Right forelimb (tissue), 1 donor: ENCODE measurements around the gene FAM209B.
"Not testable (repeated sequence)": the region's sequence is repeated elsewhere in the genome, so short reads cannot be mapped to it uniquely, and the experiment has no call there.

Experiments used
- DNase-seq: peaks from one replicate; pipeline ENCODE4 v3.0.0-alpha.2; 2018

FAM209B gene

DNA sequence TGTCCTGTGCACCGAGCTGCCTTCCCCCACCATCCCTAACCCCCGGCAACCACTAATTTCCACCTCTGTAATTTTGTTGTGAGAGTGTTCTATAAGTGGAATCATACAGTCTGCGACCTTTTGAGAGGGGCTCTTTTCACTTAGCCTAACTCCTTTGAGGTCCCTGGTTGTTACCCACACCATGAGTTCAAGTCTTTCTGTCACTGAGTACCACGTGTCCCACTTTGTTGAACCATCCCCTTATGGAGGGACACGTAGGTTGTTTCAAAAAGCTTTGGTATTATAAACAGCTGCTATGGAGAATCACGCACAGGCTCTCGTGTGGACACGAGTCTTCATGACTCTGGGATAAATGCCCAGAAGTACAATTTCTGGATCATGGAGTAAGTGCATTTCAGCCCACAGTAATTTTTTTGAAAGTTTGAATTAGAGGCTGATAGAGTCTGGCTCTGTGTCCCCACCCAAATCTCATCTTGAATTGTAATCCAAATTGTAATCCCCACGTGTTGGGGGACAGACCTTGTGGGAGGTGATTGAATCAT is 9.5 kb downstream of the FAM209B start:
- DNase-seq: no peak

DNA sequence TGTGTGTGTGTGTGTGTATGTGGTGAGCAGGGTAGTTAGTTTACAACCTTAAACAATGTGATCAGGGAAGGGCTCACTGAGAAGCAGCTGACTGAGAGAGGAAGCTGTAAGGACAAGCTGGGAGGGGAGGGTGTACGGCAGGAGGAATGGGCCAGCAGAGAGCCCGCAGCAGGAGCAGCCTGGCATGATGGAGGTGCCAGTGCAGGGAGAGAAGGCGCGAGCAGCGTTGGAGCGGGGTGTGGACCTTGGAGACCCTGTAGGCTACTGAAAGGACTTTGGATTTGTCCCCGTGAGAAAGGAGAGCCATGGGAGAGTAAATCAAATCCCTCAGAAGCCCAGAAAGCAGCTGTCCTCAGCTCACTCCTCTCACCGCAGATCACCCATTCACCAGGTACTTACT is 18.5 kb downstream of the FAM209B start:
- DNase-seq: no peak

DNA sequence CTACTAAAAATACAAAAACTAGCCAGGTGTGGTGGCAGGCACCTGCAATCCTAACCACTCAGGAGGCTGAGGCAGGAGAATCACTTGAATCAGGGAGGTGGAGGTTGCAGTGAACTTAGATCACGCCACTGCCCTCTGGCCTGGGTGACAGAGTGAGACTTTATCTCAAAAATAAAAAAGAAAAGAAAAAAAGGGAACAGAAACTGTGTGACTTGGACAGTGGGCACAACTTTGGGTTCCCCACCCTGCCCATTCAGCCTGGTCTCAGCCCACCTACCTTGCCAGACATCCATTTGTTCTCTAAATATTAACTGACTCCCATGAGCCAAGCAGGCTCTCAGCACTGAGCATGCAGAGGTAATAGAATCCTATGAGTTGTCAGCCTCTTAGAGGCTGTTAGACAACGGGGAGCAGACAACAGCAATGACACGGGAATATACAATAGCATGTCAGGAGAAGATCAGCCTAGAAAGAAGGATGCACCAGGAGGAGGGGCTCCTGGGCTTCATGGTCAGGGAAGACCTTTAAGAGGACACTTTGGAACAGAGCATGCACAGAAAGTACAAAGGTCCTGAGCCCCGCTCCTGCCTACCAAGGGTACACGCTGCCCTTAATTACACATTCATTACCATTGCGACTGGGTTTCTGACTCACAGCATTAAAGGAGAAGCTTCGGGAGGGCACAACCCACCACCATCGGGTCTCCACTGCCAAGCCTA is 20.0 kb downstream of the FAM209B start:
- no peak for DNase-seq

DNA sequence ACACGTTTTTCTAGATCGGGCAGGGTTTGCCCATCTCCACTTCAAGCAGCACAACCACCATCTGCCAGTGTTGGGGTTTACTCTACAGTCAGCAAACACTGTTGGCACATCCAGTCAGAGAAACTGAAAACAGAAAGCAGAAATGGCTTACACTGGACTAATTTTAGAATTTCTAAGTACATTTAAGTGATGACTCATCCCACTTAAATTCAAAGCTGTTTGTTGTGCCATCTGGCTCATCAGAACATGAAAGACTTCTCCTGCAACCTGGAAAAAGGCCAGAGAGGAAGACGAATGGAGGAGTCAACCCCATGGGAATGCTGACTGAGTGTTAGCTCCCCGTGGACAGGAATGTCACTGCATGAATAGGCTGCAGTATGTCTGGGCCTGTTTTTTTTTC is 21.8 kb downstream of the FAM209B start:
- DNase-seq: no peak

DNA sequence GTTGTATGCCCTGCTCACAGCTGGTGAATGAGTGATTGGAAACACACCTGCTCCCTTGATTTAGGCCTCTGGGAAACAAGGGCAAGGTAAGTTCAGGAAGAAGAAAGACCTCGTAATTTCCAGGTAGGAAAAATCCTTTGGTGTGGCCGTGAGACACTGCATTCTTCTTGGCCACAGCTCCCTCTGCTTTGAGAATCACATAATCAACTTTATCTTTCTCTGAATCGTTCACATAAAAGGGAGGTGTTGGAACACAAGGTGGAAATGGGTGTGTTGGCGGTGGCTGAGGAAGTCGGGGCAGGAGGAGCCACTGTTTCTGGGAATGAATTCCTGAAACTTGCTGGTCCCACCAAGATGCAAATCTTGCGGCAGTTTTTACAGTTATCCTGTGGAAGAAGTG is 25.9 kb downstream of the FAM209B start:
- DNase-seq: no peak

DNA sequence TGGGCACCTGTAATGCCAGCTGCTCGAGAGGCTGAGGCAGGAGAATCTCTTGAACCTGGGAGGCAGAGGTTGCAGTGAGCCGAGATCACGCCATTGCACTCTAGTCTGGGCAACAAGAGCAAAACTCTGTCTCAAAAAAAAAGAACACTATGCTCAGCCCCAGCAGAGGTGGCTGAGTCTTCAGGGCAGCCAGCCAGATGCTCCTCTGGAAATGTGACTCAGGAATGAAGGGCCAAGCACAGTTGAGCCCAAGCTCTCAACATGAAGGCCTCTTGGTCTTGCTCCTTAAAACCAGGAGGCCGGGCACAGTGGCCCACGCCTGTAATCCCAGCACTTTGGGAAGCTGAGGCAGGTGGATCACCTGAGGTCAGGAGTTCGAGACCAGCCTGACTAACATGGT is 31.5 kb downstream of the FAM209B start:
- DNase-seq: not testable (repeated sequence)

DNA sequence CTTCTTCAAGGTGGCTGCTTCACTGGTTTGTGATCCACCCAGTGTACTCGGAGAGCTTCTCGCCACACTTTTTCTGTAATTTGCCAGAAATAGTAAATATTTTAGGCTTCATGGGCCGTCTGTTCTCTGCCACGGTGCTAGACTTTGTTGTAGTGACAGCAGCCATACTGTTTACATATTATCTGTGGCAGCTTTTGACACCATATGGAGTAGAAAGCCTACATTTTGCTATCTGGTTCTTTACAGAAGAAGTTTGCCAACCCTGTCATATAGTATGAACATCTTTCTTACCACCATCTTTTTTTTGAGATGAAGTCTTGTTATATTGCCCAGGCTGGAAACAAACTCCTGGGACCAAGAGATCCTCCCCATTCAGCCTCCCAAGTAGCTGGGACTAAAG is 32.5 kb downstream of the FAM209B start:
- no peak for DNase-seq

DNA sequence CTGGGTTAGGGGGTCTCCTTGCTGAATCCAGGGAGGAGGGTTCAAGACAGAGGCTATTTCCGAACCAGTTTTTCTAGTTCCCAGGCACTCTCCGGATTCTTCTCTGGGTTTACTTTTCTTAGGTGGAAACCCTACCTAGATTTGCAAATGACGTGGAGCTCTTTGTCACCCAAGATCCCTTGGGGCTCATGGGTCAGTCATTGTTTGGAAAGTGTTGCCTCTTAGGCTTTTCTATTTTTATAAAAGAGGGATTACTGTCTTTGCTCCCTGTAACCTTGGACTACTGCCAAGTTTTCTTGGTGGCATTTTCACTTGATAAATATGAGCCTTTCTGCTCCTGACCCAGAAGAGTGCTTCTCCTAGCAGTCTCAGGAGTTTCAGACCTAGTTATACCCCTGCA is 33.6 kb downstream of the FAM209B start:
- no peak for DNase-seq

DNA sequence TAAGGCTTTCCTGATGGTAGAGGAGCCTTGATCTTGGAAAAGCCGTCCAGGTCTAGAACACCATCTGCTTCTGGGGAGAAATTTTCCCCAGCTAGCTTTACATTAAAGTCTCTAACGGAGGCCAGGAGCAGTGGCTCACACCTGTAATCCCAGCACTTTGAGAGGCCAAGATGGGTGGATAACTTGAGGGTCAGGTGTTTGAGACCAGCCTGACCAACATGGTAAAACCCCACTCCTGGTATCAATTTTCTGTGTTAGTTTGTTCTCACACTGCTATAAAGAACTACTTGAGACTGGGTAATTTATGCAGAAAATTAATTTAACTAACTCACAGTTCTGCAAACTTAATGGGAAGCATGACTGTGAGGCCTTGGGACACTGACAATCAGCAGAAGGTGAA is 37.8 kb downstream of the FAM209B start:
- no peak for DNase-seq

DNA sequence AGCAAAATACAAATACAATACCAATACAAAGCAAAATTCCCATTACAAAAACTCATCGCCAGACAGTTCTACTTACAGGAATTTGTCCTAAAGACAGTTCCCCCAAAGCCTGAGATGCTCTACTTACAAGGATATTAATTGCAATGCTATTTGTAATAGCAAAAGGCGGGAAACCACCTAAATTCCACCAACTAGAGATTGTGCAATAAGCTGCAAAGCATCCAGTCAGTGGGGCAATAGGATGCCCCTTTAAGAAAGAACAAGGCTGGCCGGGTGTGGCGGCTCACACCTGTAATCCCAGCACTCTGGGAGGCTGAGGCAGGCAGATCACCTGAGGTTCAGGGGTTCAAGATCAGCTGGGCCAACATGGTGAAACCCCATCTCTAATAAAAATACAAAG is 39.1 kb downstream of the FAM209B start:
- DNase-seq: no peak

DNA sequence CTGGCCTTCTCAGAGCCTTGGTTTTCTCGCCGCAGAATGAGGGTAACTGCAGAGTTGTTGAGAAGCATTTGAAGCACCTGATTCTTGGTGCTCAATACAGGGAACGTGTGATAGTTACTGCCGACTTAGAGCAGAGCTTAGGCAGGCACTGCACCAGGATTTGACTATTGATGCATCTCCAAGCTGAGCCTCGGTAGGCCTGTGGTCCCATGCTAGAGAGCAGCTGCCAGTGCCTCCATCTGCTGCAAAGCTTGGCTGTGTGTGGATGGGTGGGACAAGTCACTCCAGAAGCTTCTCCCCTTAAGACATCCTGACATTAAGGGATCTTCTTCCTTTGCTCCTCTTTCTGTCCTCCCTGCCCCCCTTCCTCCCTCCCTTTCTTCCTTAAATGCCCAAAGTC is 40.9 kb downstream of the FAM209B start:
- DNase-seq: no peak

DNA sequence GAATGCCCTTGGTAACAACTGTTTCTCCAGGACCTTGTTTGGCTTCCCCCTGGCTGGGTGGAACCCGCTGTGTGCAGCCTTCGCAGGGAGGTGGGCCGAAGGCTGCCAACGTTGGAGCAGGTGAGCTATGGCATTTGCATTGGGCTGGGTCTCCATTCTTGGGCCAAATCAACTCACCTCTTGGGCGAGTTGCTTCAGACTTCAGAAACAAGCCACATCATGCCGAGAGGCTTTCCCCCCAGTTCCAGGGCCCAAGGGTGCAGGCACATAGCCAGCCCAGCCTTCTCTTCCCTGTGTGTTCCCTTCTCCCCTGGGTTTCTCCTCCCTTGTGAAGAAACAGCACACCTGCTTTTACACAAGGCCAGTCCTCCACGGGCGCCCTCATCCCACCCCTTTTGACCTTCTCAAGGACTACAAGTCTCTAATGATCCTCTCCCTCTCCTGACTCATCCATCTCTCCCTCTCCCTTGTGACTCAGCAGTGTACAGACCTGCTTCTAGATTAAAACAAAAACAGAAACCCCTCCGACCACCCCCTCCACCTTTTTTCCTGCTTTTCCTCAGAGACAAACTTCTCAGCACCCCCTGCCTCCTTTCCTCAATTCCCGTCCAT is 41.6 kb downstream of the FAM209B start:
- DNase-seq: no peak

DNA sequence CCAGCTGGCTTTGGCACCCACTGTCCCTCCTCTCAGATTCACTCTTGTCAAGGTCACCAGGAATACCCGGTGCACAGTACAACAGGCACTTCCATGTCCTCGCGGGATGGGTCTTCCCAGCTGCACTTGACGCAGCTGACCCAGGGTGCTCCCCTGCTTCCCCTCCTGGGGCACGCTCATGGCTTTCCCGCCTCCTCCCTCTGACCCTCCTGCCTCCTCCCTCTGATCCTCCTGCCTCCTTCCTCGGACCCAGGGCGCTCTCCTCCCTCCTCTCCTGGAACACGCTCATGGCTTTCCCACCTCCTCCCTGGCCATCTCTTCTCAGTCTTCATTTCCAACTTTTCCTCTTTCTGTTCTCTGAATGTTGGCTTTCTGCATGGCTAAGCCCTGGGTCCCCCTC is 42.1 kb downstream of the FAM209B start:
- no peak for DNase-seq

DNA sequence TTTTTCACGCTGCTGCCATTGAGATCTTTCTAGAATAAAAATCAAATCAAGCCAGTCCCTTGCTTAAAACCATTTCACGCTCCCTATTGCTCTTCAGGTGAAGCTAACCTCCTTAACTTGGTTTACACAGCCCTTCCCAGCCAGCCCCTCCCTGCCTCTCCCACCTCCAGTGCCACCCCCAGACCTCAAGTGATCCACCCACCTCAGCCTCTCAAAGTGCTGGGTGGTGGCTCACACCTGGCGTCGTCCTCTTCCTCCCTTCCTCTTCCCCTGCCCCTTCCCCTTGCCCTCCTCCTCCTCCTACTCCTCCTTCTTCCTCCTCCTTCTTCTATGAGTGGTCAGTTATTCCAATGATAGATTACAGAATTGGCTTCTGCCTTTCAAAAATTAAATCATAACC is 42.9 kb downstream of the FAM209B start:
- DNase-seq: no peak

DNA sequence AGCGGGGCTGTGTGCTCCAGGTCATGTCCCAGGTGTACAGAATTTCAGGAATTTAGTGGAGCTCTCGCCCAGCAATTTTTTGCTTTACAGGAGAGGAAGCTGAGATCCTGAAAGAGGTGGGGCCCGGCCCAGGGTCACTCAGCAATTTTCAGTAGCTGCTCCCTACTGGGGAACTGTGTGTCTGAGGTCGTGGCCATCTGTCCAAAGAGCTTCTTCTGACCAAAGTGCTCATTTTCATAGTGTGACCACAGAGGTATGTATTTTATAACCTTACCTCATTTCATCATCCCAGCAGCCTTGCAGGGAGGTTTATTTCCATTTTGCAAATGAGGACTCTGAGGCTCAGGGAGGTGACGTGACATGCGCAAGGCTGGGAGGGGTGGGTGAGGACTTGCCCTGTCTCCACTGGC is 46.3 kb downstream of the FAM209B start:
- no peak for DNase-seq

DNA sequence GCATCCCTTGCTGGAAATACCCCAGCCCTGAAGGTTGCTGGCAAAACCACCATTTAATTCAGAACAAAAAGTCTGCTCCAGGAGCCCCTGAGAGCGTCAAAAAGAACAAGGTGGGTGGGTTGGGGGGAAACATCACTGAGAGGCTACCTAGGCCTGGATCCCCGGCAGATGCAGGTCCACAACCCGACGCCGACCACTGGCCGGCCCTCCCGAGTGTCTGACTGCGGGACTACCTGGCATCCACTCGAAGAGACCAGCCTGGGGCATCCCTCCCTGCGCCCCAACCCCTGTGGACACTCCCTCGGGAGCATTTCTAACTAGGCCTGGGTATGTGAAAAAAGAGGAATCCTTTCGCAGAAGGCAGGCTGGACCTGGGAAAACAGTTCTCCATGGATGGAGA is 47.2 kb downstream of the FAM209B start:
- DNase-seq: no peak

DNA sequence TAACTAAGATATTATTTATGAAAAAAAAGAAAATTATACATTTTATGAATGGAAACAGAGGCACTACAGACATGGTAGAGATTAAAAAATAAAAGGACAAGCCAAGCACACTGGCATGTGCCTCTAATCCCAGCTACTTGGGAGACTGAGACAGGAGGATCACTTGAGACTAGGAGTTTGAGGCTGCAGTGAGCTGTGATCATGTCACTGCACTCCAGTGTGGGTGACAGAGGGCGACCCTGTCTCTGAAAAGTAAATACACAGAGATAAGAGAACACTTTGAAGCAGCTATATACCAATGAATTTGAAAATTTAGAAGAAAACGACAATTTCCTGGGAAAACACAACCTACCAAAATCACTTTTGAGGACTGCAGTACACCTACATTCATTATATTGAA is 48.7 kb downstream of the FAM209B start:
- DNase-seq: no peak

DNA sequence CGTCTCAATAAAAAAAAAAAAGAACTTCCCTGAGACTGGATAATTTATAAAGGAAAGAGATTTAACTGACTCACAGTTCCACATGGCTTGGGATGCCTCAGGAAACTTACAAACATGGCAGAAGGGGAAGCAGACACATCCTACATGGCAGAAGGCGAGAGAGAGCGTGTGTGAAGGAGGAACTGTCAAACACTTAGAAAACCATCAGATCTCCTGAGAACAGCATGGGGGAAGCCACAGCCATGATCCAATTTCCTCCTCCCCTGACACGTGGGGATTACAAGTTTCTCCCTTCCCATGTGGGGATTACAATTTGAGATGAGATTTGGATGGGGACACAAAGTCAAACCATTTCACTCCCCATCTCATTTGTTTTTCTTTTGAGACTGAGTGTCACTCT is 49.5 kb downstream of the FAM209B start:
- no peak for DNase-seq

DNA sequence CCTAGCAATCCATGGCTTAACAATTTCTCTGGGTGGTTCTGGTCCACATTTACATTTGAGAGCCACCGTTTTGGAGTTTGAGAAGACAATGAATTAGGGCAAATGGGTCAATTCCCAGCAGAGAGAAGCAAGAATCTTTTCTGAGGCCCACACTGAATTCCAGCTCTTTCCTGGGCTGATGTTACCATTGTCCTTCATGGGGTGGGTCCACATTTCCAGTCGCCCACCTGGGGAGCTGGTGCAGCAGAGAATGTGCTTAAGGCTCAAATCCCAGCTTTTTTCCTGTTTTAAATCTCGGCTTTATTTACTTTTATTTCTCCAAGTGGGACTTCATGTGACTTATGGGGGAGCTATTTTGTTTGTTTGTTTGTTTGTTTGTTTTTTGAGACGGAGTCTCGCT is 51.9 kb downstream of the FAM209B start:
- DNase-seq: no peak
